ENCODE measurements around the gene RPP25L.

The RPP25L gene

DNA sequence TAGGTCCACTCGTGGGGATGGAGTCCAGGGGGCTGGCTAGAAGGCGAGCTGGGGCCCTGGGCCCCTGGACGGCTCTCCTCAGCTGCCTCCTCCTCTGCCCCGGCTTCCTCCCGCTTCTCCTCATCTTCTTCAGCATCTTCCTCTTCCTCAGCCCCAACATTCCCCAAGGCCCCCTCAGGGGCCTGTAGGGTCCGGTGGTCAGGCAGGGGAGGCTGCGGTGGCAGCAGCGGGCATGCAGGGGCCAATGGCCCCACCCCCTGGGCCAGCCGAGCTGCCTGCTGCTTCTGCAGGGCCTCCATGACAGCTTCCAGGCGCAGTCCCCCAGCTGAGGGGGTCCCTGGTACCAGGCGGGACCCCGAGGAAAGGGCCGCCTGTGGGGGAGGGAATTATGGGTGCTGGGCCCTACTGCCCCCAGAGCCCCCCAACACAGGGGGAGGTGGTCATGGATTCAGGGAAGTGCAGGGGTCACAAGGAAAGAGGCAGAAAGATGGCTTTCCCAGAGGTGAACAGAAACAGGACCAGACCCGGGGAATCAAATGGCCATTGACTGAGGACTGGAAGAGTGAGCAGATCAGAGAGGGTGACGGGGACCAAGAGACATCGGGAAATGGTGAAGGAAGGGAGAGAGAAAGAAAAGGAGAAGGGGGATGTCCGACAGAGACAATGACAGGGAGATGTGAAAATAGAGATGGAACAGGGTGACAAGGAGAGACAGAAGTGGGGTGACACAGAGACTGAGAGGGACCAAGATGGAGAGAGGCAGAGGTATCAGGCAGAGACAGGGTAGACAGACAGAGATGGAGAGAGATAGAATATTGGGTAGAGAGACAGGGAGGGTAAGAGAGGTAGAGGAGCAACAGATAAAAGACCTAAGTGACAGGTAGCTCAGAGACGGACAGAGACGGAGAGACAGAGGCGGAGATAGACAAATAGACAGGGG, 16.1 kb upstream of the RPP25L start:
- DNase-seq (ENCODE audit: extremely low spot score): no peak
- CTCF ChIA-PET: no interaction called here
- POLR2A ChIA-PET: interaction anchor here (1.1 kb wide), 1 partner anchor 7 kb away, joined by 3 read pairs; the partner anchor contains the start of gene DCTN3
- TF ChIP-seq ELF4 (IDR thresholded peaks at IDR 0.05) (no peak), FOXA1 (IDR thresholded peaks at IDR 0.05) (no peak), FOXM1 (IDR thresholded peaks at IDR 0.05; ENCODE audit: borderline replicate concordance) (no peak), BHLHE40 (IDR thresholded peaks at IDR 0.05; ENCODE audit: borderline replicate concordance) (no peak), CTBP1 (IDR thresholded peaks at IDR 0.05; ENCODE audit: borderline replicate concordance) (no peak), HDGF (IDR thresholded peaks at IDR 0.05; ENCODE audit: borderline replicate concordance) (no peak), ZNF384 (IDR thresholded peaks at IDR 0.05) (no peak), L3MBTL2 (conservative IDR thresholded peaks at IDR 0.05) (no peak), LEF1 (IDR thresholded peaks at IDR 0.05; ENCODE audit: borderline replicate concordance) (no peak), ARNT (IDR thresholded peaks at IDR 0.05) (no peak), SP1 (IDR thresholded peaks at IDR 0.05) (no peak), FOXK2 (IDR thresholded peaks at IDR 0.05) (no peak)

GRCh38 chr9:34625186-34625486, 13.2 kb upstream of the RPP25L start:
- ChIA-PET POLR2A (no interaction called here), CTCF (no interaction called here)
- TF ChIP-seq HDGF (IDR thresholded peaks at IDR 0.05; ENCODE audit: borderline replicate concordance): no peak
- TF ChIP-seq L3MBTL2 (conservative IDR thresholded peaks at IDR 0.05): no peak
- no peak for TF ChIP-seq FOXK2 (IDR thresholded peaks at IDR 0.05)
- no peak for TF ChIP-seq NFRKB (IDR thresholded peaks at IDR 0.05)
- TF ChIP-seq LEF1 (IDR thresholded peaks at IDR 0.05; ENCODE audit: borderline replicate concordance): no peak
- TF ChIP-seq ZNF384 (IDR thresholded peaks at IDR 0.05): no peak
- TF ChIP-seq CTBP1 (IDR thresholded peaks at IDR 0.05; ENCODE audit: borderline replicate concordance): no peak
- no peak for TF ChIP-seq BHLHE40 (IDR thresholded peaks at IDR 0.05; ENCODE audit: borderline replicate concordance)
- no peak for TF ChIP-seq SP1 (IDR thresholded peaks at IDR 0.05)
- TF ChIP-seq ARNT (IDR thresholded peaks at IDR 0.05): no peak
- no peak for TF ChIP-seq FOXA1 (IDR thresholded peaks at IDR 0.05)
- no peak for TF ChIP-seq ELF4 (IDR thresholded peaks at IDR 0.05)
- no peak for TF ChIP-seq TARDBP (IDR thresholded peaks at IDR 0.05)
- TF ChIP-seq FOXM1 (IDR thresholded peaks at IDR 0.05; ENCODE audit: borderline replicate concordance): no peak
- no peak for TF ChIP-seq SUZ12 (IDR thresholded peaks at IDR 0.05)
- TF ChIP-seq PKNOX1 (IDR thresholded peaks at IDR 0.05): no peak
- no peak for DNase-seq (ENCODE audit: extremely low spot score)

- ChIA-PET CTCF (no interaction called here), POLR2A (no interaction called here)
- no peak for DNase-seq (ENCODE audit: extremely low spot score)
- TF ChIP-seq FOXA1 (IDR thresholded peaks at IDR 0.05) (no peak), ELF4 (IDR thresholded peaks at IDR 0.05) (no peak), SUZ12 (IDR thresholded peaks at IDR 0.05) (no peak), LEF1 (IDR thresholded peaks at IDR 0.05; ENCODE audit: borderline replicate concordance) (no peak), HDGF (IDR thresholded peaks at IDR 0.05; ENCODE audit: borderline replicate concordance) (no peak), ARNT (IDR thresholded peaks at IDR 0.05) (no peak), ZNF384 (IDR thresholded peaks at IDR 0.05) (no peak), FOXK2 (IDR thresholded peaks at IDR 0.05) (no peak), BHLHE40 (IDR thresholded peaks at IDR 0.05; ENCODE audit: borderline replicate concordance) (no peak)
Observed at GRCh38 chr9:34624475-34625185, 12.7 kb upstream of the RPP25L start.

- CTCF ChIA-PET: no interaction called here
- DNase-seq (ENCODE audit: extremely low spot score): no peak
- POLR2A ChIA-PET: no interaction called here
- TF ChIP-seq SP1 (IDR thresholded peaks at IDR 0.05): no peak
- TF ChIP-seq FOXA1 (IDR thresholded peaks at IDR 0.05): no peak
- TF ChIP-seq NFRKB (IDR thresholded peaks at IDR 0.05): no peak
- TF ChIP-seq ELF4 (IDR thresholded peaks at IDR 0.05): no peak
- no peak for TF ChIP-seq BHLHE40 (IDR thresholded peaks at IDR 0.05; ENCODE audit: borderline replicate concordance)
- TF ChIP-seq LEF1 (IDR thresholded peaks at IDR 0.05; ENCODE audit: borderline replicate concordance): no peak
- no peak for TF ChIP-seq CTBP1 (IDR thresholded peaks at IDR 0.05; ENCODE audit: borderline replicate concordance)
- no peak for TF ChIP-seq HDGF (IDR thresholded peaks at IDR 0.05; ENCODE audit: borderline replicate concordance)
- no peak for TF ChIP-seq FOXM1 (IDR thresholded peaks at IDR 0.05; ENCODE audit: borderline replicate concordance)
- no peak for TF ChIP-seq FOXK2 (IDR thresholded peaks at IDR 0.05)
- no peak for TF ChIP-seq TARDBP (IDR thresholded peaks at IDR 0.05)
- TF ChIP-seq PKNOX1 (IDR thresholded peaks at IDR 0.05): no peak
- TF ChIP-seq ARNT (IDR thresholded peaks at IDR 0.05): no peak
- TF ChIP-seq L3MBTL2 (conservative IDR thresholded peaks at IDR 0.05): no peak
- TF ChIP-seq SUZ12 (IDR thresholded peaks at IDR 0.05): no peak
Observed at GRCh38 chr9:34623374-34624235, 11.7 kb upstream of the RPP25L start.
